DOHH2 (cell line): Measurements from ENCODE around the gene PCDHB7.
"Not testable (repeated sequence)": the region's sequence is repeated elsewhere in the genome, so short reads cannot be mapped to it uniquely, and the experiment has no call there.

Source experiments
- EZH2phosphoT487 ChIP-seq: fragments of 200-600 bp; sonication (generic); IDR thresholded peaks from 2 replicates; pipeline ENCODE4 v1.6.1; 2017; ENCODE audit warnings: borderline replicate concordance, mild to moderate bottlenecking, antibody characterized with exemption, low read length, moderate library complexity, mixed read lengths
- TF ChIP-seq, protein P1 (sequence below): fragments of 200-600 bp; sonication (generic); IDR thresholded peaks from one replicate; pipeline ENCODE4 v1.5.1; 2014; ENCODE audit warnings: antibody characterized with exemption, mild to moderate bottlenecking, low read depth, low read length; ENCODE audit not compliant: poor library complexity, severe bottlenecking

DNA sequence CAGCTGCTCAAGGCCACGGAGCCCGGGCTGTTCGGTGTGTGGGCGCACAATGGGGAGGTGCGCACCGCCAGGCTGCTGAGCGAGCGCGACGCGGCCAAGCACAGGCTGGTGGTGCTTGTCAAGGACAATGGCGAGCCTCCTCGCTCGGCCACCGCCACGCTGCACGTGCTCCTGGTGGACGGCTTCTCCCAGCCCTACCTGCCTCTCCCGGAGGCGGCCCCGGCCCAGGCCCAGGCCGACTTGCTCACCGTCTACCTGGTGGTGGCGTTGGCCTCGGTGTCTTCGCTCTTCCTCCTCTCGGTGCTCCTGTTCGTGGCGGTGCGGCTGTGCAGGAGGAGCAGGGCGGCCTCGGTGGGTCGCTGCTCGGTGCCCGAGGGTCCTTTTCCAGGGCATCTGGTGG, 16.7 kb downstream of the PCDHB7 start:
- TF ChIP-seq, protein P1, sequence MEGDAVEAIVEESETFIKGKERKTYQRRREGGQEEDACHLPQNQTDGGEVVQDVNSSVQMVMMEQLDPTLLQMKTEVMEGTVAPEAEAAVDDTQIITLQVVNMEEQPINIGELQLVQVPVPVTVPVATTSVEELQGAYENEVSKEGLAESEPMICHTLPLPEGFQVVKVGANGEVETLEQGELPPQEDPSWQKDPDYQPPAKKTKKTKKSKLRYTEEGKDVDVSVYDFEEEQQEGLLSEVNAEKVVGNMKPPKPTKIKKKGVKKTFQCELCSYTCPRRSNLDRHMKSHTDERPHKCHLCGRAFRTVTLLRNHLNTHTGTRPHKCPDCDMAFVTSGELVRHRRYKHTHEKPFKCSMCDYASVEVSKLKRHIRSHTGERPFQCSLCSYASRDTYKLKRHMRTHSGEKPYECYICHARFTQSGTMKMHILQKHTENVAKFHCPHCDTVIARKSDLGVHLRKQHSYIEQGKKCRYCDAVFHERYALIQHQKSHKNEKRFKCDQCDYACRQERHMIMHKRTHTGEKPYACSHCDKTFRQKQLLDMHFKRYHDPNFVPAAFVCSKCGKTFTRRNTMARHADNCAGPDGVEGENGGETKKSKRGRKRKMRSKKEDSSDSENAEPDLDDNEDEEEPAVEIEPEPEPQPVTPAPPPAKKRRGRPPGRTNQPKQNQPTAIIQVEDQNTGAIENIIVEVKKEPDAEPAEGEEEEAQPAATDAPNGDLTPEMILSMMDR = not testable (repeated sequence)
- TF ChIP-seq EZH2phosphoT487 = not testable (repeated sequence)
